ENCODE results near the gene CACNG4. TPM values are rescaled to one million over a fixed set of nuclear protein-coding genes. Genes with fewer than 3 reads are reported as not detected.
"Not testable (repeated sequence)": the region's sequence is repeated elsewhere in the genome, so short reads cannot be mapped to it uniquely, and the experiment has no call there.

CACNG4 gene
- total RNA-seq, 4 donors from 2014 or later = 0.42 to 0.91 TPM; not detected in 2

DNA sequence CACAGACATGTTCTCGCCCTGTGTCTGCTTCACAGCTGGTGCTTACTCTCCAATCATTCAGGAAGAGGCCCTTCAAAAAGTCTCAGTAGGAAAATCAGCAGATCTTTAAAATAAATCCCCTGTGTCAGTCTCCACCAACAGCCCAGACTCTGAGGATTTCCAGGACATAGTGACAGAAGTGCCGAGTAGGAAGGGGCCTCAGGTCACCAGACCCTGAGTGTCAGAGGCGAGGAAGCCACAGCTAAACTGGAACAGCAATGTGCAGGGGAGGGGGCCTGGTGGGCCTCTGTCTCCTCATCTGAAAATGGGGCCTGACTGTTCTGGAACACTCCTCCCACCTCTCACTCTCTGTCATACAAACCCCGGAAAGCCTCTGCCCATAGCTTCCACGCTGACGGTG, 6.3 kb downstream of the CACNG4 start:
- 79 to 89% methylated on average over 6 of the region's 6 CpGs for WGBS, 2 donors
- intact Hi-C loops (cut with DNase I; ENCODE audit: low total_unique reads) = no loop called here
- DNase-seq (ENCODE audit: low spot score in 2 of 2) = no peak
- no peak overlapping the region for H3K4me3 ChIP-seq (ENCODE audit: low read depth, poor library complexity, severe bottlenecking)
- no peak for TF ChIP-seq POLR2A (IDR thresholded peaks at IDR 0.05)
- TF ChIP-seq, protein P1, sequence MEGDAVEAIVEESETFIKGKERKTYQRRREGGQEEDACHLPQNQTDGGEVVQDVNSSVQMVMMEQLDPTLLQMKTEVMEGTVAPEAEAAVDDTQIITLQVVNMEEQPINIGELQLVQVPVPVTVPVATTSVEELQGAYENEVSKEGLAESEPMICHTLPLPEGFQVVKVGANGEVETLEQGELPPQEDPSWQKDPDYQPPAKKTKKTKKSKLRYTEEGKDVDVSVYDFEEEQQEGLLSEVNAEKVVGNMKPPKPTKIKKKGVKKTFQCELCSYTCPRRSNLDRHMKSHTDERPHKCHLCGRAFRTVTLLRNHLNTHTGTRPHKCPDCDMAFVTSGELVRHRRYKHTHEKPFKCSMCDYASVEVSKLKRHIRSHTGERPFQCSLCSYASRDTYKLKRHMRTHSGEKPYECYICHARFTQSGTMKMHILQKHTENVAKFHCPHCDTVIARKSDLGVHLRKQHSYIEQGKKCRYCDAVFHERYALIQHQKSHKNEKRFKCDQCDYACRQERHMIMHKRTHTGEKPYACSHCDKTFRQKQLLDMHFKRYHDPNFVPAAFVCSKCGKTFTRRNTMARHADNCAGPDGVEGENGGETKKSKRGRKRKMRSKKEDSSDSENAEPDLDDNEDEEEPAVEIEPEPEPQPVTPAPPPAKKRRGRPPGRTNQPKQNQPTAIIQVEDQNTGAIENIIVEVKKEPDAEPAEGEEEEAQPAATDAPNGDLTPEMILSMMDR (IDR thresholded peaks at IDR 0.05) = no peak

DNA sequence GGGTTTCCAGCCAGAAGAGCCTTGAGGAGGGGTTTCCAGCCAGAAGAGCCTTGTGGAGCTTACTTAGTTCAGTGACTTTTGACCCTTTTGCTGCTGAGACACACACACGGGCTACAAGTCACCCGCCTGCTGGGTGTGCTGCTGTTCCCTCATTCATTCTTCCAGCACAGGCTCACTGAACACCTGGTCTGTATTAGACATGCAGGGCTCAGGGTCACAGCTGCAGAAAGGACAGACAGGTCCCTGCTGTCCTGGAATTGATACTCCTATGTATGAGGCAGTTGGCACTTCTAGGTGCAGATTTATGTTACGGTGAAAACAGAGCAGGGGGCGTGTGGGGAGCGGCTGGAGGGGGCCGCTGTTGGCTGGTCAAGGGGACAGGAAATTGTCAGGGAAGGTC, 6.8 kb downstream of the CACNG4 start:
- TF ChIP-seq, protein P1 (IDR thresholded peaks at IDR 0.05) = no peak
- TF ChIP-seq POLR2A (IDR thresholded peaks at IDR 0.05) = no peak

DNA sequence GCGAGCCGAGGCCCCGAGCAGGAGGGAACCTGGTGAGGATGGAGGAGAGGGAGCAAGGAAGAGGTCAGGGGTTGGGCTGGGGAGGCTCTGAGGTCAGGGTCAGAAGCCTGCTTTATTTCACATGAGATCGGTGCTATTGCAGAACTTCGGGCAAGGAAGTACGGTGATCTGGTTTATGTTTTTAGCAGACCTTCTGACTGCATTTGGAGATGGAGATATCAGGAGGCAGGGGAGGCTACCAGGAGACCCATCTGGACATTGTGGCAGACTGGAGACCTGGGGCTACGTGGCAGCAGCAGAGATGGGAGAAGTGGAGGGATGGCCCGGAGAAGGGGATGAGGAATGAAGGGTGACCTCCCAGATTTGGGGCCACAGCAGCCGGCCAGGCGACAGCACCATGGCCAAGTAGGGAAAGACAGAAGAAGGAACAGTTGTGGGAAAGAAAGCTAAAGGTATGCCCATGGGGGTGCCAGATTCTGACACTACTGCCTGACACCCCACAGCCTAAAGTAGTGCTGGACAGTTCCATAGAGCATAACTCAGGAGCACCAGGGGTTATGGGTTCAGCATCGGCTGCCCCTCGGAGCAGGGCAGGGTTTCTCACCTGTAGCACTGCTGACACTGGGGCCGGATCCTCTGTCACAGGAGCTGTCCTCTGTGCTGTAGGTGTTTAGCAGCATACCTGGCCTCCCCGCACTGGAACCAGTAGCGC, 7.4 kb downstream of the CACNG4 start:
- intact Hi-C loops (cut with DNase I; ENCODE audit: low total_unique reads) = no loop called here
- WGBS, 2 donors = 86 to 90% methylated on average over 15 of the region's 15 CpGs
- H3K4me3 ChIP-seq (ENCODE audit: low read depth, poor library complexity, severe bottlenecking) = no peak overlapping the region
- no peak for DNase-seq (ENCODE audit: low spot score in 2 of 2)
- no peak for TF ChIP-seq POLR2A (IDR thresholded peaks at IDR 0.05)
- TF ChIP-seq, protein P1 (IDR thresholded peaks at IDR 0.05) = no peak

More for the DNA sequence above, 6.8 kb downstream of the CACNG4 start:
- H3K4me3 ChIP-seq (ENCODE audit: low read depth, poor library complexity, severe bottlenecking) = no peak overlapping the region
- DNase-seq (ENCODE audit: low spot score in 2 of 2) = no peak
- 87 to 90% methylated on average over 6 of the region's 6 CpGs for WGBS, 2 donors
- intact Hi-C loops (cut with DNase I; ENCODE audit: low total_unique reads) = no loop called here

DNA sequence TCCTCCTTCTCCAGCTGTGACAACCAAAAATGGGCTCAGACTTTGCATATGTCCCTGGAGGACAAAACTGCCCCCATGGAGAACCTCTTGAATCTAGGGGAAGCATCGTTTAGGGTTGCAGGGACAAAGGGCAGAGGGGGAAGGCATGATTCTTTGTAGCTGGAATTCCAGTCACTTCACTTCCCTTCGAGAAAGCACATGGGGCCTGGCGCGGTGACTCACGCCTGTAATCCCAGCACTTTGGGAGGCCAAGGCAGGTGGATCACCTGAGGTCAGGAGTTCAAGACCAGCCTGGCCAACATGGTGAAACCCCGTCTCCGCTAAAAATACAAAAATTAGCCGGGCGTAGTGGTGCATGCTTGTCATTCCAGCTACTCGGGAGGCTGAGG, 7.9 kb downstream of the CACNG4 start:
- intact Hi-C loops (cut with DNase I; ENCODE audit: low total_unique reads); DNase-seq (ENCODE audit: low spot score in 2 of 2); H3K4me3 ChIP-seq (ENCODE audit: low read depth, poor library complexity, severe bottlenecking): not testable (repeated sequence)
- WGBS, 2 donors = 92 to 93% methylated on average over 10 of the region's 10 CpGs

DNA sequence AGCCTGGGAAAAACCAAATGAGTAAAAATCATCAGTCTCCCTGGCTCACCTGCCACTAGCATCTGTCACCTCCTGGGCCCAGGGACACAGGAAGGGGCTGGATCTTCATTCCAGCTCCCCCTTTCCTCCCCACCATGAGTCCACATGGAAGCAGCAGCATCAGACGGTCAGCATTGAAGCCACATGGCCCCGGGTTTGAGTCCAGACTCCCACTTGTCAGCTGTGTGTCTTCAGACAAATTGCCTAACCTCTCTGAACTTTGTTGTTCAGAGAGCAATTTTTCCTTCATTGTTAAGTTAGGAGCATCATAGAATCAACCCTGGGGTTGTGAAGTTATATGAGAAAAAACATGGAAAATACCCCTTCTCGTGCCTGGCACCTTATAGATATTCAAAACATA, 10.7 kb downstream of the CACNG4 start:
- no peak for TF ChIP-seq POLR2A (IDR thresholded peaks at IDR 0.05)
- TF ChIP-seq, protein P1 (IDR thresholded peaks at IDR 0.05) = no peak
- intact Hi-C loops (cut with DNase I; ENCODE audit: low total_unique reads) = no loop called here
- DNase-seq (ENCODE audit: low spot score in 2 of 2) = no peak
- 62 to 81% methylated on average over 3 of the region's 3 CpGs for WGBS, 2 donors
- H3K4me3 ChIP-seq (ENCODE audit: low read depth, poor library complexity, severe bottlenecking) = no peak overlapping the region

DNA sequence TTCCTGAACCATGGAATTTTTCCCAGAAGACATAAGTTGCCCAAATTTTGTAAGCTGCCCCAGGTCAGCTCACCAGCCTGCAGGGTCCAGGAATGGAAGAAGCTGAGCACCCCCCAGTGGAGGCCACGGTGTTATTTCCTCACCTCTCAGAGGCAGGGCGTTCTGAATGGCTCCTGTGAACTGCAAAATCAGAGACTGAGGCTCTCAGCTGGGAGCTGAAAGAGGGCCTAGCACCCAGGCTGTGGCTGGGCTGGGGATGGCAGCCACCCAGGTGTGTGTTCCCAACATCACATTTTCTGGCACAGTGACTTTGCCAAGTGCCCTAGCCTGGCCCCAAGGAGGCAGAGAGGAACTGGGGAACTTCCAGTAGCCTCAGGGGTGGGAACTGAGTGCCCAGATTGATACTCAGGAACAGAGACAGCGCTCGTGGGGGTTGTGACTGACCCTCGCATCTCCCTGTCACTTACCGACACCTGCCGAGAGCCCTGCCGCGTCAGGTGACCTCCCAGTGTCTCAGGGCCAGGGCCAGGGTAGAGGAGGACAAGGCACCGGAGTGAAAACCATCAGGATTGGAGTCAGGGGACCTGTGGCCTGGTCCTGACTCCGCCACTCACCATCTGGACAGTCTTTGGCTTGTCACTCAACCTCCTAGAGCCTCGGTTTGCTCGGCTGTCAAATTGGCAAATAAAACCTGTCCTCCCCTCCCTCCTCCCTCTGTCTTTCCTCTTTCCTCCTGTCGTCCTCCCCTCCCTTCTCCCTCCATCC, 11.3 kb downstream of the CACNG4 start:
- 49 to 58% methylated on average over 14 of the region's 14 CpGs for WGBS, 2 donors
- TF ChIP-seq, protein P1 (IDR thresholded peaks at IDR 0.05) = no peak
- intact Hi-C loops (cut with DNase I; ENCODE audit: low total_unique reads) = no loop called here
- H3K4me3 ChIP-seq (ENCODE audit: low read depth, poor library complexity, severe bottlenecking) = no peak overlapping the region
- no peak for DNase-seq (ENCODE audit: low spot score in 2 of 2)
